ENCODE measurements around the gene PARM1.

Gene PARM1

GRCh38 chr4:75054078-75054477 lies 121.2 kb downstream of the PARM1 start:
- H3K27ac ChIP-seq = no peak overlapping the region
- TF ChIP-seq CTCF (conservative IDR thresholded peaks at IDR 0.05) = no peak
- TF ChIP-seq ZFX (IDR thresholded peaks at IDR 0.05) = no peak

GRCh38 chr4:75056277-75056676 lies 123.4 kb downstream of the PARM1 start:
- no peak for TF ChIP-seq CTCF (conservative IDR thresholded peaks at IDR 0.05)
- TF ChIP-seq ZFX (IDR thresholded peaks at IDR 0.05) = no peak

GRCh38 chr4:75057369-75057768 lies 124.5 kb downstream of the PARM1 start:
- H3K27ac ChIP-seq = no peak overlapping the region

More at GRCh38 chr4:75056277-75056676, 123.4 kb downstream of the PARM1 start:
- no peak overlapping the region for H3K27ac ChIP-seq

GRCh38 chr4:75058486-75058885 lies 125.6 kb downstream of the PARM1 start:
- H3K27ac ChIP-seq = no peak overlapping the region
- TF ChIP-seq ZFX (IDR thresholded peaks at IDR 0.05) (no peak), CTCF (conservative IDR thresholded peaks at IDR 0.05) (no peak)

More at GRCh38 chr4:75057369-75057768, 124.5 kb downstream of the PARM1 start:
- TF ChIP-seq ZFX (IDR thresholded peaks at IDR 0.05) = no peak
- TF ChIP-seq CTCF (conservative IDR thresholded peaks at IDR 0.05) = no peak

GRCh38 chr4:75063433-75063832 lies 130.5 kb downstream of the PARM1 start:
- no peak overlapping the region for H3K27ac ChIP-seq
- TF ChIP-seq ZFX (IDR thresholded peaks at IDR 0.05) (no peak), CTCF (conservative IDR thresholded peaks at IDR 0.05) (no peak)

GRCh38 chr4:75065909-75066308 lies 133.0 kb downstream of the PARM1 start:
- no peak overlapping the region for H3K27ac ChIP-seq
- no peak for TF ChIP-seq ZFX (IDR thresholded peaks at IDR 0.05)
- TF ChIP-seq CTCF (conservative IDR thresholded peaks at IDR 0.05) = no peak

- H3K27ac ChIP-seq = no peak overlapping the region
These were observed 136.7 kb downstream of the PARM1 start for GRCh38 chr4:75069493-75070074.

More at GRCh38 chr4:75069493-75070074, 136.7 kb downstream of the PARM1 start:
- TF ChIP-seq CTCF (conservative IDR thresholded peaks at IDR 0.05) = no peak
- no peak for TF ChIP-seq ZFX (IDR thresholded peaks at IDR 0.05)
